ENCODE data around the gene SELENOI.

The SELENOI gene

GRCh38 chr2:26410764-26411243 is 64.9 kb downstream of the SELENOI start:
- DNase-seq (ENCODE audit: low read depth in 2 of 2) = no peak

- DNase-seq (ENCODE audit: low read depth in 2 of 2) = no peak
These were observed 65.5 kb downstream of the SELENOI start for GRCh38 chr2:26411419-26411818.

- no peak for DNase-seq (ENCODE audit: low read depth in 2 of 2)
These were observed 66.2 kb downstream of the SELENOI start for GRCh38 chr2:26412091-26412673.

GRCh38 chr2:26414311-26414710 is 68.4 kb downstream of the SELENOI start:
- no peak for DNase-seq (ENCODE audit: low read depth in 2 of 2)

DNA sequence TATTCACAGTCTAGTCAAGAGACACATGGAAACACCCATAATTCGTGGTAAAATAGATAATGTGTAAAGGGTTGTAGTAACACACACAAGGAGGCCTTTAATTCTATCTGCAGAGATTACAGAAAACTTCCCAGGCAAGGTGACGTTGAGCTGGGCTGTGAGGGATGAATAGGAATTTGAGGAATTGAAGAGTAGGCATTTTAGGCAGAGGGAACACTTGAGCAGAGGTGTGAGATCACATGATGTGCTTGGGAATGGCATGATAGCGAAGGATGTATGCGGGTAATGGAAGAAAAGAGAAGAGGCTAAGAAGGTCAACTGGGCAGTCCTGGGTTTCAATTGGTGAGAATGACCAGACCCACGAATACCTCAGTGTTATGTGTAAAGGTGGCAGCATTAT is 76.0 kb downstream of the SELENOI start:
- no peak for DNase-seq (ENCODE audit: low read depth in 2 of 2)

DNA sequence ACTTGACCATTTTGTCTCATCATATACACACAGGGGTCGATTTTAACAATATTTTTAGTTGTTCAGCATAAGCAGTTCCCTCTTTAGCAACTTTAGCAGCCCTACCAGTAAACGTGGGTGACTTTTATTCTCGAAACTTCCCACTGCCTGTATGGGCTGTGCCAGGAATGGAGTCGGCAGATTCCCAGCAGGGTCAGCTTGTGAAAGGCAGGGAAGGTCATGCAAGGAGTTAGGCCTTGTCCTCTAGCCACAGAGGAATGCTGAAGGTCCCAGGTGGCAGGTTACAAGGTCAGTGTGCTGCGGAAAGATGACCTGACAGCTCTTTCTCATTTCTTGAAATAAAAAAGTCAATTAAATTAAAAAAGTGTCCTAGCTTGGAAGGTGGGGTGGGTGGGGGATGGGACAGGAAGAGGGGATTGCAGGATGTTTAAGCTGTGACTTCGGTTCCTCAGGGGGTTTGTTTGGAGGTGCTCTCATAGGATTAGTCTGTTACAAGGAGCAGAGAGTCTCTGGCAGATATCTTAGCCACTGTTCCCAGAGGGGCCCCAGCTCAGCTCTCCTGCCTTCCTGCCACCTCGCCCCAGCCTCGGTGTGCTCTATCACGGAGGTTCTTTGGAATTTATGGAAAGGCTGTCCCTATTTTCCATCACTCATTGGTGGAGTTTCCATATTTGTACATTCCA is 77.1 kb downstream of the SELENOI start:
- no peak for DNase-seq (ENCODE audit: low read depth in 2 of 2)

DNA sequence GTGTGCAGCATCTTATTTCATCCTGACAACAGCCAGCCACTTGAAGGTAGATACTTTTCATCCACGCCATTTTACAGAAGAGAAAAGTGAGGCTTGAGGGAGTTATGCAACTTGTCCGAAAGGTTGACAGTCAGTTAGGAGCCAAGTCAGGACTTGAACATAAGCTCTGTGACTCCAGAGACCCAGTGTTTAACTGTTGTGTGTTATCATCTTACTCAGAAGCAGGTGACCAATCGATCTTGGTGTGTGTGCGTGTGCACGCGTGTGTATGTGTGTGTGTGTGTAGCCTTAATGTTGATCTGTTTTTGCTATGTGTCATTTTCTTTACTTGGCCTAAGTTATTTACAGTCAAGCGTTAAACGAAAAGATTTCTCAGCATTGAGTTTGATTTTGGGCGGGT is 77.8 kb downstream of the SELENOI start:
- DNase-seq (ENCODE audit: low read depth in 2 of 2) = no peak

DNA sequence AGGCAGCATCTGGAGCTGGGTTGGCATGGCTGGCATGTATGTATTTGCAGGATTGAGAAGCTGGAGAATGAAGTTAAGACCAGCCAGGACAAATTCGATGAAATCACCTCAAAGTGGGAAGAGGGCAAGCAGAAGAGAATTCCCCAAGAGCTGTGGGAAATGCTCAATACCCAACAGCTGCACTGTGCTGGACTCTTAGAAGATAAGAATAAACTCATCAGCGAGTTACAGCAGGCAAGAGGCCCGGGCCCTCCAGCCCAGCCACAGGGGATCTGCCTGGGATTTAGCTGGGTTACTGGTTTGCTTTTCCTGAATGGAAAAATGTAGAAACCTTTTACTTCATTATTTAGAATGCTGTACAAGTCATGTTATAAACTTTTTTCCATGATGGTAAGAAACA is 78.3 kb downstream of the SELENOI start:
- no peak for DNase-seq (ENCODE audit: low read depth in 2 of 2)

DNA sequence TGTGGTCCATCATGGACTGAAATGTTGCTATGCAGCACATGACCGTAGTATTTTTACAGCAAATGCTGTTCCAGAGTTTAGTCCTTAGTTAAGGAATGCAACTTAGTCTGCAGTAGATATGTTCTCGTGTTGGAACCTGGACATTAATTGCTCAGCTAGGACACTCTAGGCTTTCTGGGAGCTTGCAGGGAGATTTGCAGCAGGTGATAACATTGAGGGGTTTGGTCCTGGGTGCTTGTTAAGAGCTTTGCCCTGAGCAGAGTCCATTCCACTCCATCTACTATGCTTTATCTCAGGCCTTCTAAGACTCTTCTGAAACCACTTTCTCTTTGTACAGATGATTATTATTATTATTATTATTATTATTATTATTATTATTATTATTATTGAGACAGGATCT is 82.9 kb downstream of the SELENOI start:
- DNase-seq (ENCODE audit: low read depth in 2 of 2) = no peak

GRCh38 chr2:26429779-26430578 is 84.0 kb downstream of the SELENOI start:
- DNase-seq (ENCODE audit: low read depth in 2 of 2) = no peak

DNA sequence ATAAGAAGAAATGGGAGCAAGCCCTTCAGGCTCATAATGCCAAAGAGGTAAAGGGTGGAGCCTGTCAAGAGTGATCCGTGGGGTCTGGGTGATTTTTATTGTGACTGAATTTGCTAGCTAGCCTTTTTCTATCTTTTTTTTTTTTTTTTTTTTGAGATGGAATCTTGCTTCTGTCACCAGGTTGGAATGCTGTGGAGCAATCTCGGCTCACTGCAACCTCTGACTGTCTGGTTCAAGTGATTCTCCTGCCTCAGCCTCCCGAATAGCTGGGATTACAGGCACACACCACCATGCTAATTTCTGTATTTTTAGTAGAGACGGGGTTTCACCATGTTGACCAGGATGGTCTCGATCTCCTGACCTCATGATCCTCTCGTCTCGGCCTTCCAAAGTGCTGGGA is 84.9 kb downstream of the SELENOI start:
- DNase-seq (ENCODE audit: low read depth in 2 of 2) = no peak

DNA sequence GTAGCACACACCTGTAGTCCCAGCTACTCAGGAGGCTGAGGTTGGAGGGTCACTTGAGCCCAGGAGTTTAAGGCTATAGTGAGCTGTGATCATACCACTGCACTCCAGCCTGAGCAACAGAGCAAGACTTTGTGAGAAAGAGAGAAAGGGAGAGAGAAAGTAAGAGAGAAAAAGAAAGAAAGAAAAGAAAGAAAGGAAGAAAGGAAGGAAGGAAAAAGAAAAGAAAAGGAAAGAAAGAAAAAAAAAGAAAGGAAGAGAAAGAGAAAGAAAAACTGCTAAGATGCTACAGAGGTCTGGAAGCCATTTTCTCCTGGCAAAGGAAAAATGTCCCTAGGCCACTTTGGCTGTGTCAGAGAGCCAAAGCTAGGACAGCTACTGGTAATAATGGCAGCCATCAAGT is 86.4 kb downstream of the SELENOI start:
- no peak for DNase-seq (ENCODE audit: low read depth in 2 of 2)

DNA sequence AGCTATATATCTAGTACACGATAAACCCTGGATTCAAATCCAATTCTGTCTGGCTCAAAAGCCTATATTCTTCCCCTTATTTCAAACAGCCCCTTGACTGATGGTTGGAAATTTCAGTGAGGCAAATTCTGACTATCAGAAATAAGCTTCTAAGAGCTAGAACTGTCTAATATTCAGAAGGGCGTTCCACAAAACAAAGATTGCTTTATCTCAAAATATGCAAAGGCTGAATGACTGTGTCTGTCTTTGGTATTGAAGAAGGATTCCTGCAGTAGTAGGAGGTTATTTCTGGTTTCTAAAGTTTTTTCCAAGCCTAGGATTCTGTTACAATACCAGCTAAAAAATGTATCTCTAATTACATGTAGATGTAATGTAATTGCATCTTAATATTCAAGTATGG is 86.9 kb downstream of the SELENOI start:
- no peak for DNase-seq (ENCODE audit: low read depth in 2 of 2)

- no peak for DNase-seq (ENCODE audit: low read depth in 2 of 2)
These were observed 89.2 kb downstream of the SELENOI start for GRCh38 chr2:26435106-26435505.

- DNase-seq (ENCODE audit: low read depth in 2 of 2) = no peak
These were observed 92.6 kb downstream of the SELENOI start for GRCh38 chr2:26438526-26438925.

GRCh38 chr2:26438926-26439325 is 93.0 kb downstream of the SELENOI start:
- no peak for DNase-seq (ENCODE audit: low read depth in 2 of 2)

DNA sequence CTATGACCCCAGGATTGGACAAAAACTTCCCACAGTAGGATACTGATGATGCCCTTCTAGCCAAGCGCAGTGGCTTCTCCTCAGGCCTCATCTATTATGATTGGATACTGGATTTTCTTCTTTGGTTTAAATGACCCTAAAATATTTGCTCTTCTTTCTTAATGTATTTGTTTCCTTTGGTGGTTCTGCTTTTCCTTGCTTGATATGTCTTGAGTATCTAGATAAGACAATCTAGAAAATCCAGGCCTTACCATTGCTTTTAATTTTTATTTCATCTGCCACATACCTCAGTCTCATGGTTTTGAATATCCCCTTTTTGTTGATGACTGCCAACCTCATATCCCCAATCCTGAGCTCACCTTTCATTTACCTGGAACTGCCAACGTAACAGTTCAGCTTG is 96.4 kb downstream of the SELENOI start:
- no peak for DNase-seq (ENCODE audit: low read depth in 2 of 2)

DNA sequence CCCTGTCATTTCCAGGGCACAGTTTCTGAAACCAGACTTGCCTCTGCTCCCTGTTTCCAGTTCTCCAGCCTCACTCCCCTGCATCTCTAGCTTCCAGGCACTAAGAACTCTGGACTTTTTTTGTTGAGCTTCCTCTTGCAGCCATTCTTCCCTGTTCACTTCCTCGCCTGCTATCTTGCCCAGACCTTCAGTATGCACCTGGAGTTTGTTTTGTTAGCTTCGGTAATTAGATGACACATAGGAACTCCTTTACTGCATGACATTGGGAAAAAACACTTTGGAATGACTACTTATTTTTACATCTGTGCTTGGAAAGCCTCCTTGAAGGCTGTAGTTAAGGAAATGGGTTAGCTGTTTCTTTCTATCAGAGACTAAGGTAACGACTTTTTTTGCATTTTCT is 96.8 kb downstream of the SELENOI start:
- DNase-seq (ENCODE audit: low read depth in 2 of 2) = no peak

DNA sequence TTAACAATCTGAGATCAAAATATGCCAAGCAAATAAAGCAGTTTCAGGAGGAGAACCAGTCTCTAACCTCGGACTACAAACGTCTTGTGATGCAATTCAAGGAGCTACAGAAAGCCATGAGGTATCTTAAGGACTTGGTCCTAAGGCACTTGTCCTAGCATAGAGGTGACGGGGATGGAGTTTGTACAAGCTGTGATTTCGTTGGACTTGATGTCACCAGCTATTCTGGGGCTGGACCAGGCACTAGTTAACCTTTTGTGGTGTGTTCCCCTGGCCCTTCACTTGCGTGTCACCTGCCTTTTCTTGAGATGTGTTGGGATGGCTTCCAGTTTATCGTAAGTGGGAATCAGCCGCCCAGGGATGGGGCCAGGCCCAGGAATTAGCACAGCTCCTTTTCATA is 98.3 kb downstream of the SELENOI start:
- DNase-seq (ENCODE audit: low read depth in 2 of 2) = no peak

Measured in stimulated activated CD4-positive, alpha-beta T cell treated with anti-CD3 and anti-CD28 coated beads, Interleukin-1b, Interleukin-23, amount 100 ng/mL, for 1 hour (primary cell).